IMR-90 (cell line): ENCODE data around the gene CD40LG. TPM values are rescaled to one million over a fixed set of nuclear protein-coding genes. Genes with fewer than 3 reads are reported as not detected.

Experiments used
- ATAC-seq: fragments of 200-7000 bp; cut with Tn5 transposase; 2 replicates; pipeline ENCODE4 v1.9.1; 2020; ENCODE audit warnings: low read depth, mild to moderate bottlenecking, moderate library complexity
- BruUV-seq: library from RNA; stranded (reverse); fragments of 400-500 nt; replicated peaks from 2 replicates; lab custom pipeline; 2021; lab: Mats Ljungman, UMichigan
- CTCF ChIA-PET: fragments of 300-600 bp; formaldehyde crosslinking; extraction: SDS; loops from one replicate; lab custom pipeline; 2021; ENCODE audit warnings: antibody characterized with exemption; lab: Yijun Ruan, JAX
- POLR2A ChIA-PET: fragments of 300-600 bp; sonication (Branson Sonifier 250); formaldehyde crosslinking; loops from one replicate; lab custom pipeline; 2022; ENCODE audit warnings: antibody characterized with exemption; ENCODE audit not compliant: unreplicated experiment; lab: Charles Lee
- DNase-seq: peaks from one replicate; pipeline ENCODE4 v3.0.0; 2013
- H2AFZ ChIP-seq: replicated peaks from 2 replicates; pipeline ENCODE3; 2013; ENCODE audit warnings: low read length, mild to moderate bottlenecking; ENCODE audit not compliant: poor library complexity
- H2AK5ac ChIP-seq: 2 replicates; pipeline ENCODE4 v1.6.1; 2013; ENCODE audit warnings: low read depth, low read length, inconsistent platforms
- H2AK9ac ChIP-seq: replicated peaks from 2 replicates; pipeline ENCODE3; 2013; ENCODE audit warnings: mild to moderate bottlenecking, low read depth, low read length, moderate library complexity; ENCODE audit not compliant: poor library complexity
- H2BK120ac ChIP-seq: 2 replicates; pipeline ENCODE4 v1.6.1; 2013; ENCODE audit warnings: low read depth, low read length, inconsistent platforms
- H2BK15ac ChIP-seq: 3 replicates; pipeline ENCODE4 v1.6.1; 2013; ENCODE audit warnings: low read depth, low read length, inconsistent platforms
- H2BK20ac ChIP-seq: 2 replicates; pipeline ENCODE4 v1.6.1; 2013; ENCODE audit warnings: low read depth, mild to moderate bottlenecking, inconsistent platforms, low read length, moderate library complexity
- H2BK5ac ChIP-seq: 2 replicates; pipeline ENCODE4 v1.6.1; 2013; ENCODE audit warnings: mild to moderate bottlenecking, low read depth, low read length, inconsistent platforms; ENCODE audit not compliant: poor library complexity, severe bottlenecking
- H3K14ac ChIP-seq: replicated peaks from 2 replicates; pipeline ENCODE4 v1.6.1; 2013; ENCODE audit warnings: low read depth, low read length, inconsistent platforms
- H3K18ac ChIP-seq: 2 replicates; pipeline ENCODE4 v1.6.1; 2013; ENCODE audit warnings: low read depth, low read length, control low read depth
- H3K23ac ChIP-seq: 2 replicates; pipeline ENCODE4 v1.6.1; 2013; ENCODE audit warnings: low read depth, low read length, inconsistent platforms
- H3K27ac ChIP-seq: 2 replicates; pipeline ENCODE4 v1.5.1; 2013; ENCODE audit warnings: mild to moderate bottlenecking, control low read depth, low read length; ENCODE audit not compliant: insufficient read depth
- H3K27me3 ChIP-seq: 2 replicates; pipeline ENCODE4 v1.6.1; 2013; ENCODE audit warnings: low read length; ENCODE audit not compliant: control insufficient read depth, insufficient read depth
- H3K36me3 ChIP-seq: 2 replicates; pipeline ENCODE4 v1.6.1; 2013; ENCODE audit warnings: low read length, mixed read lengths; ENCODE audit not compliant: control insufficient read depth, insufficient read depth
- H3K4ac ChIP-seq: 2 replicates; pipeline ENCODE4 v1.6.1; 2013; ENCODE audit warnings: low read depth, low read length, inconsistent platforms
- H3K4me1 ChIP-seq: 2 replicates; pipeline ENCODE4 v1.6.1; 2013; ENCODE audit warnings: low read length, mixed read lengths; ENCODE audit not compliant: control insufficient read depth, insufficient read depth
- H3K4me2 ChIP-seq: 2 replicates; pipeline ENCODE4 v1.6.1; 2013; ENCODE audit warnings: low read depth, mild to moderate bottlenecking, control low read depth, low read length, moderate library complexity
- H3K4me3 ChIP-seq: 2 replicates; pipeline ENCODE4 v1.5.1; 2013; ENCODE audit warnings: low read depth, mild to moderate bottlenecking, control low read depth, low read length, moderate library complexity; ENCODE audit not compliant: insufficient read depth
- H3K56ac ChIP-seq: 2 replicates; pipeline ENCODE4 v1.6.1; 2013; ENCODE audit warnings: low read length, inconsistent platforms; ENCODE audit not compliant: insufficient read depth; ENCODE audit errors: extremely low read depth
- H3K79me1 ChIP-seq, 2 experiments: 2 replicates each; pipeline ENCODE4 v1.6.1; 2013; ENCODE audit warnings: low read length in 2 of 2, inconsistent platforms in 1 of 2, low read depth in 1 of 2
- H3K9ac ChIP-seq: 2 replicates; pipeline ENCODE4 v1.6.1; 2013; ENCODE audit warnings: low read depth, low read length, control low read depth
- H3K9me1 ChIP-seq: 2 replicates; pipeline ENCODE4 v1.6.1; 2013; ENCODE audit warnings: low read length, inconsistent platforms; ENCODE audit not compliant: insufficient read depth
- H3K9me3 ChIP-seq: 2 replicates; pipeline ENCODE4 v1.6.1; 2013; ENCODE audit warnings: low read length; ENCODE audit not compliant: control insufficient read depth, insufficient read depth
- H4K20me1 ChIP-seq: 2 replicates; pipeline ENCODE4 v1.6.1; 2013; ENCODE audit warnings: low read length, inconsistent platforms; ENCODE audit not compliant: insufficient read depth
- H4K5ac ChIP-seq: 2 replicates; pipeline ENCODE4 v1.6.1; 2013; ENCODE audit warnings: mild to moderate bottlenecking, low read depth, low read length, control low read depth
- H4K8ac ChIP-seq, 2 experiments: 2 replicates each; pipeline ENCODE4 v1.6.1; 2013; ENCODE audit warnings: low read depth in 2 of 2, low read length in 2 of 2, control low read depth in 1 of 2, inconsistent platforms in 1 of 2
- H4K91ac ChIP-seq: 2 replicates; pipeline ENCODE4 v1.6.1; 2013; ENCODE audit warnings: low read depth, low read length, inconsistent platforms; ENCODE audit not compliant: insufficient read depth
- BHLHE40 ChIP-seq: fragments of 150-350 bp; IDR thresholded peaks from 2 replicates; pipeline ENCODE4 v1.6.1; 2016; ENCODE audit warnings: mild to moderate bottlenecking, low read depth, low read length
- CHD1 ChIP-seq: IDR thresholded peaks from 2 replicates; pipeline ENCODE4 v1.6.1; 2012; ENCODE audit warnings: low read depth, low read length, improper control_type of control experiment
- NFE2L2 ChIP-seq: fragments of 150-350 bp; IDR thresholded peaks from 2 replicates; pipeline ENCODE4 v1.6.1; 2016; ENCODE audit warnings: low read depth, mild to moderate bottlenecking, low read length
- SMC3 ChIP-seq: fragments of 150-350 bp; IDR thresholded peaks from 2 replicates; pipeline ENCODE4 v1.6.1; 2016; ENCODE audit warnings: low read depth, mild to moderate bottlenecking, antibody characterized with exemption, low read length, moderate library complexity
- WGBS, 2 experiments: methylation state at CpG; one replicate each; pipeline versions ENCODE4 v1.1.5 to v1.1.7; 2013; ENCODE audit warnings: missing lambda C conversion rate in 2 of 2; ENCODE audit not compliant: insufficient read length in 1 of 2; ENCODE audit errors: extremely low coverage in 2 of 2; 5-methylcytosine and 5-hydroxymethylcytosine counted together
- dilution Hi-C: fragments of 300-500 bp; cut with HindIII; formaldehyde crosslinking; loops from one replicate; pipeline ENCODE4 v1.14.3; 2018; ENCODE audit warnings: low sequenced_read_pairs; ENCODE audit not compliant: unreplicated experiment
- in situ Hi-C: fragments of 300-500 bp; cut with MboI; formaldehyde crosslinking; loops from 3 replicates; pipeline ENCODE4 v1.14.3; 2019; ENCODE audit warnings: low sequenced_read_pairs, inconsistent platforms, mixed read lengths
- intact Hi-C: fragments of 100-400 bp; cut with micrococcal nuclease; formaldehyde crosslinking; loops from 2 replicates; pipeline ENCODE4 v1.10.0; 2022
- polyA plus RNA-seq, 3 experiments: library from polyadenylated mRNA; depleted of rRNA; stranded (reverse); fragments of >200 nt; gene quantifications; 2 replicates each; pipeline ENCODE4 v1.2.3, GENCODE V29; 2012; ENCODE audit warnings: low replicate concordance in 1 of 3
- total RNA-seq: library from RNA; depleted of rRNA; stranded (reverse); fragments of >200 nt; gene quantifications from 2 replicates; pipeline ENCODE4 v1.2.3, GENCODE V29; 2012
- TF ChIP-seq, protein P1 (sequence below): fragments of 150-350 bp; IDR thresholded peaks from 2 replicates; pipeline ENCODE4 v1.6.1; 2016; ENCODE audit warnings: low read depth, mild to moderate bottlenecking, low read length, moderate library complexity, borderline replicate concordance

CD40LG gene
- total and polyA plus RNA-seq, 2 of the 4 experiments (the other 2 are of a cell fraction) = not detected

DNA sequence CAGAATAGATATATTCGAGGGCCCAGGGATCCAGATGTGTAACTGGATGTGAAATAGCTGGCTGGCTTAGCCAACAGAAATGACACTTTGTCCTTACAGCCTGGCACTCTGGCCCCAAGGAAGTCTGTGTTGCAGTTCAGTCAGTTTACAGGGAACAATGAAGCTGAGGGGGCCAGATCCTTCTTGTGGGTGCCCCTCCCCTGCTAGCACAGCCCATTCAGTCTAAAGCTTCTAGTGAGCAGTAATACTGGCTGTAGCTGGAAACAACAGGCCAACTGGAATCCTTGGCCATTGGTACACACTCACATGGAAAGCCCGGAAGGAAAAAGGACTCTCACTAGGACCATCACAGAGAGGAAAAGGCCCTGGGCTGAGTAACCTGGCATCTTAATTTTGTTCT lies 22.7 kb upstream of the CD40LG start:
- H3K18ac ChIP-seq = no peak overlapping the region
- H4K8ac ChIP-seq = no peak overlapping the region
- intact Hi-C loops = no loop called here
- in situ Hi-C loops = no loop called here
- no peaks in the 10 kb centered on the region; the same call in 1 of the 2 replicates for H3K27me3 ChIP-seq
- H3K9ac ChIP-seq = no peak overlapping the region
- H3K4me3 ChIP-seq = no peak overlapping the region
- H2BK5ac ChIP-seq = no peak overlapping the region
- dilution Hi-C loops = no loop called here
- H2AK9ac ChIP-seq = no peak overlapping the region
- no peak overlapping the region for H2BK15ac ChIP-seq
- no peak overlapping the region for H3K23ac ChIP-seq
- no peak for DNase-seq
- H3K4me1 ChIP-seq = no peaks in the 10 kb centered on the region
- H3K14ac ChIP-seq = no peak overlapping the region
- TF ChIP-seq SMC3 (no peak), BHLHE40 (no peak), NFE2L2 (no peak), CHD1 (no peak)
- TF ChIP-seq, protein P1, sequence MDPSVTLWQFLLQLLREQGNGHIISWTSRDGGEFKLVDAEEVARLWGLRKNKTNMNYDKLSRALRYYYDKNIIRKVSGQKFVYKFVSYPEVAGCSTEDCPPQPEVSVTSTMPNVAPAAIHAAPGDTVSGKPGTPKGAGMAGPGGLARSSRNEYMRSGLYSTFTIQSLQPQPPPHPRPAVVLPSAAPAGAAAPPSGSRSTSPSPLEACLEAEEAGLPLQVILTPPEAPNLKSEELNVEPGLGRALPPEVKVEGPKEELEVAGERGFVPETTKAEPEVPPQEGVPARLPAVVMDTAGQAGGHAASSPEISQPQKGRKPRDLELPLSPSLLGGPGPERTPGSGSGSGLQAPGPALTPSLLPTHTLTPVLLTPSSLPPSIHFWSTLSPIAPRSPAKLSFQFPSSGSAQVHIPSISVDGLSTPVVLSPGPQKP = no peak
- no peaks in the 10 kb centered on the region for H3K9me1 ChIP-seq
- CTCF ChIA-PET = no interaction called here
- no peak overlapping the region for H3K56ac ChIP-seq
- POLR2A ChIA-PET = no interaction called here
- H2AFZ ChIP-seq = no peak overlapping the region
- no peak overlapping the region for H3K4me2 ChIP-seq
- BruUV-seq = no TSS peak
- no peaks in the 10 kb centered on the region for H3K9me3 ChIP-seq
- H3K4ac ChIP-seq = no peak overlapping the region
- no peaks in the 10 kb centered on the region for H3K36me3 ChIP-seq
- no peak for ATAC-seq
- H2BK120ac ChIP-seq = no peak overlapping the region
- no peak overlapping the region for H2AK5ac ChIP-seq
- no peaks in the 10 kb centered on the region for H3K79me1 ChIP-seq
- 71% methylated on average over 2 of the region's 2 CpGs; no CpG with 5 or more reads in 1 of the 2 experiments for WGBS, 2 experiments
- H4K5ac ChIP-seq = no peak overlapping the region
- H2BK20ac ChIP-seq = no peak overlapping the region
- H4K91ac ChIP-seq = no peak overlapping the region
- no peak overlapping the region for H3K27ac ChIP-seq
- no peaks in the 10 kb centered on the region for H4K20me1 ChIP-seq
